ENCODE results near the gene HNRNPA1. TPM values are rescaled to one million over a fixed set of nuclear protein-coding genes. Genes with fewer than 3 reads are reported as not detected.
"Not testable (repeated sequence)": the region's sequence is repeated elsewhere in the genome, so short reads cannot be mapped to it uniquely, and the experiment has no call there.

The HNRNPA1 gene
- total and polyA plus RNA-seq, 9 of the 15 experiments (the other 6 are each of a cell fraction or from before 2014, with no cell fraction given) = 1,166 to 2,703 (median 1,815) TPM

DNA sequence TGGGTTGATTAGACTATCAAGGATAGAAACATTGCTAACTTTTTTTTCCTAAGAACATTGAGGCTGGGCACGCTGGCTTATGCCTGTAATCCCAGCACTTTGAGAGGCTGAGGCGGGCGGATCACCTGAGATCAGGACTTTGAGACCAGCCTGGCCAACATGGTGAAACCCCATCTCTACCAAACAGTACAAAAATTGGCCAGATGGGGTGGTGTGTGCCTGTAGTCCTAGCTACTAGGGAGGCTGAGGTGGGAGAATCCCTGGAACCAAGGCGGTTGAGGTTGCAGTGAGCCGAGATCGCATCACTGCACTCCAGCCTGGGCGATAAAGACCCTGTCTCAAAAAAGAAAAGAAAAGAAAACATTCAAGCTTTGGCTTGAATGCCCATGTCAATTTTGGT lies 31.8 kb downstream of the HNRNPA1 start:
- H3K79me2 ChIP-seq (ENCODE audit: control insufficient read depth, insufficient read depth, low read length); CTCF ChIA-PET (ENCODE audit: low intra/inter-chr PET ratio); H3K36me3 ChIP-seq (ENCODE audit: control insufficient read depth, insufficient read depth, low read length); FAIRE-seq; BruUV-seq (replicated peaks); H3K27ac ChIP-seq (ENCODE audit: extremely low read depth, low read depth, low read length); H3K4me3 ChIP-seq; in situ Hi-C loops (cut with MboI); H3K9me3 ChIP-seq (replicated peaks; ENCODE audit: control insufficient read depth, insufficient read depth, low read depth, low read length); H4K20me1 ChIP-seq (replicated peaks; ENCODE audit: control insufficient read depth, insufficient read depth, low read length); H3K9me1 ChIP-seq (ENCODE audit: control insufficient read depth, insufficient read depth, low read length); H3K4me2 ChIP-seq (ENCODE audit: insufficient read depth, low read length); DNase-seq (ENCODE audit: extremely low read depth in 1 of 4, low spot score in 3 of 4); H3K27me3 ChIP-seq (ENCODE audit: control insufficient read depth in 2 of 2, insufficient read depth in 2 of 2, low read length in 2 of 2); intact Hi-C loops (cut with micrococcal nuclease): not testable (repeated sequence)
- Histone ChIP-seq H2AFZ (ENCODE audit: low read depth, low read length) (peak overlapping the region; percentile 69; the same call in 1 of the 2 replicates), H3K4me1 (replicated peaks in 1 of 2; ENCODE audit: control insufficient read depth in 2 of 2, insufficient read depth in 2 of 2, low read length in 2 of 2) (peaks cover 14 to 21% of the 10 kb centered on the region in 2 experiments), H3K9ac (ENCODE audit: insufficient read depth in 1 of 2, low read depth in 2 of 2, low read length in 2 of 2) (peak overlapping the region in 1 of 2 experiments; percentile 38; a peak in 1 of 4 replicates)
- POLR2A ChIA-PET = interaction anchor here (0.8 to 1.1 kb wide), 2 partner anchors 12 to 33 kb away, joined by 3 to 4 read pairs; partner anchors contain the start of gene CBX5
- 73% methylated on average over 7 of the region's 7 CpGs for WGBS (ENCODE audit: insufficient coverage, low coverage, missing lambda C conversion rate)
- TF ChIP-seq, protein P1, sequence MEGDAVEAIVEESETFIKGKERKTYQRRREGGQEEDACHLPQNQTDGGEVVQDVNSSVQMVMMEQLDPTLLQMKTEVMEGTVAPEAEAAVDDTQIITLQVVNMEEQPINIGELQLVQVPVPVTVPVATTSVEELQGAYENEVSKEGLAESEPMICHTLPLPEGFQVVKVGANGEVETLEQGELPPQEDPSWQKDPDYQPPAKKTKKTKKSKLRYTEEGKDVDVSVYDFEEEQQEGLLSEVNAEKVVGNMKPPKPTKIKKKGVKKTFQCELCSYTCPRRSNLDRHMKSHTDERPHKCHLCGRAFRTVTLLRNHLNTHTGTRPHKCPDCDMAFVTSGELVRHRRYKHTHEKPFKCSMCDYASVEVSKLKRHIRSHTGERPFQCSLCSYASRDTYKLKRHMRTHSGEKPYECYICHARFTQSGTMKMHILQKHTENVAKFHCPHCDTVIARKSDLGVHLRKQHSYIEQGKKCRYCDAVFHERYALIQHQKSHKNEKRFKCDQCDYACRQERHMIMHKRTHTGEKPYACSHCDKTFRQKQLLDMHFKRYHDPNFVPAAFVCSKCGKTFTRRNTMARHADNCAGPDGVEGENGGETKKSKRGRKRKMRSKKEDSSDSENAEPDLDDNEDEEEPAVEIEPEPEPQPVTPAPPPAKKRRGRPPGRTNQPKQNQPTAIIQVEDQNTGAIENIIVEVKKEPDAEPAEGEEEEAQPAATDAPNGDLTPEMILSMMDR (IDR thresholded peaks at IDR 0.05 in 2 of 3, conservative IDR thresholded peaks at IDR 0.05 in 1 of 3; ENCODE audit: insufficient read depth in 2 of 3, low read depth in 1 of 3, low read length in 3 of 3) = 0 out of 6 replicates have a peak, but pooled peaks of 1 of the 3 experiments have one; percentile 1
- peak; percentile 67 for ATAC-seq

DNA sequence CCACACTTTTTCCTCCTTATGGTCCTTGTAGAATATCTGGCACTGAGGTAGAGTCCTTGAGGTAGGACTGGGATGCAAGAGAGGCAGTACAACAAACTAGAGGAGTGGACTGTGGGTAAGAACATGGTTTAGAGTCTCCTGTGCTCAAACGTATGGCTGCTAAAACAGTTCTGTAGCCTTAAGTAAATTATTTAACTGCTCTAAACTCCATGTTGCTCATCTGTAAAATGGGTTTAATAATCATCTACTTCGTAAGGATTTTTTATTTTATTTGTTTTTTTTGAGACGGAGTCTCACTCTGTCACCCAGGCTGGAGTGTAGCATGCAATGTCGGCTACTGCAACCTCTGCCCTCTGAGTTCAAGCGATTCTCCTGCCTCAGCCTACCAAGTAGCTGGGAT lies 40.8 kb downstream of the HNRNPA1 start:
- H3K4me2 ChIP-seq (ENCODE audit: insufficient read depth, low read length) = no peak overlapping the region
- in situ Hi-C loops (cut with MboI) (no loop called here), intact Hi-C loops (cut with micrococcal nuclease) (no loop called here)
- ChIA-PET CTCF (ENCODE audit: low intra/inter-chr PET ratio) (no interaction called here), POLR2A (interaction anchor here (0.5 to 6.7 kb wide), 7 partner anchors 10 to 36 kb away, joined by 3 to 47 read pairs (median 3); no protein-coding TSS in a partner anchor)
- H3K36me3 ChIP-seq (ENCODE audit: control insufficient read depth, insufficient read depth, low read length) = no peaks in the 10 kb centered on the region
- peaks cover 25% of the 10 kb centered on the region for H3K79me2 ChIP-seq (ENCODE audit: control insufficient read depth, insufficient read depth, low read length)
- no peaks in the 10 kb centered on the region for H3K9me3 ChIP-seq (replicated peaks; ENCODE audit: control insufficient read depth, insufficient read depth, low read depth, low read length)
- FAIRE-seq = no peak
- no peaks in the 10 kb centered on the region for H4K20me1 ChIP-seq (replicated peaks; ENCODE audit: control insufficient read depth, insufficient read depth, low read length)
- H3K4me3 ChIP-seq = no peak overlapping the region
- peaks cover 9 to 36% of the 10 kb centered on the region in 2 experiments; a peak in 4 of 5 replicates for H3K4me1 ChIP-seq (replicated peaks in 1 of 2; ENCODE audit: control insufficient read depth in 2 of 2, insufficient read depth in 2 of 2, low read length in 2 of 2)
- no peaks in the 10 kb centered on the region for H3K9me1 ChIP-seq (ENCODE audit: control insufficient read depth, insufficient read depth, low read length)
- DNase-seq (ENCODE audit: extremely low read depth in 1 of 4, low spot score in 3 of 4) = no peak
- no peak overlapping the region for H3K9ac ChIP-seq (ENCODE audit: insufficient read depth in 1 of 2, low read depth in 2 of 2, low read length in 2 of 2)
- ATAC-seq = no peak
- no peaks in the 10 kb centered on the region for H3K27me3 ChIP-seq (ENCODE audit: control insufficient read depth in 2 of 2, insufficient read depth in 2 of 2, low read length in 2 of 2)
- 81% methylated on average over 5 of the region's 5 CpGs for WGBS (ENCODE audit: insufficient coverage, low coverage, missing lambda C conversion rate)
- no TSS peak for BruUV-seq (replicated peaks)
- no peak overlapping the region; the same call in 2 of the 3 replicates for H3K27ac ChIP-seq (ENCODE audit: extremely low read depth, low read depth, low read length)
- peak overlapping the region; percentile 46; the same call in 1 of the 2 replicates for H2AFZ ChIP-seq (ENCODE audit: low read depth, low read length)
- TF ChIP-seq, protein P2, sequence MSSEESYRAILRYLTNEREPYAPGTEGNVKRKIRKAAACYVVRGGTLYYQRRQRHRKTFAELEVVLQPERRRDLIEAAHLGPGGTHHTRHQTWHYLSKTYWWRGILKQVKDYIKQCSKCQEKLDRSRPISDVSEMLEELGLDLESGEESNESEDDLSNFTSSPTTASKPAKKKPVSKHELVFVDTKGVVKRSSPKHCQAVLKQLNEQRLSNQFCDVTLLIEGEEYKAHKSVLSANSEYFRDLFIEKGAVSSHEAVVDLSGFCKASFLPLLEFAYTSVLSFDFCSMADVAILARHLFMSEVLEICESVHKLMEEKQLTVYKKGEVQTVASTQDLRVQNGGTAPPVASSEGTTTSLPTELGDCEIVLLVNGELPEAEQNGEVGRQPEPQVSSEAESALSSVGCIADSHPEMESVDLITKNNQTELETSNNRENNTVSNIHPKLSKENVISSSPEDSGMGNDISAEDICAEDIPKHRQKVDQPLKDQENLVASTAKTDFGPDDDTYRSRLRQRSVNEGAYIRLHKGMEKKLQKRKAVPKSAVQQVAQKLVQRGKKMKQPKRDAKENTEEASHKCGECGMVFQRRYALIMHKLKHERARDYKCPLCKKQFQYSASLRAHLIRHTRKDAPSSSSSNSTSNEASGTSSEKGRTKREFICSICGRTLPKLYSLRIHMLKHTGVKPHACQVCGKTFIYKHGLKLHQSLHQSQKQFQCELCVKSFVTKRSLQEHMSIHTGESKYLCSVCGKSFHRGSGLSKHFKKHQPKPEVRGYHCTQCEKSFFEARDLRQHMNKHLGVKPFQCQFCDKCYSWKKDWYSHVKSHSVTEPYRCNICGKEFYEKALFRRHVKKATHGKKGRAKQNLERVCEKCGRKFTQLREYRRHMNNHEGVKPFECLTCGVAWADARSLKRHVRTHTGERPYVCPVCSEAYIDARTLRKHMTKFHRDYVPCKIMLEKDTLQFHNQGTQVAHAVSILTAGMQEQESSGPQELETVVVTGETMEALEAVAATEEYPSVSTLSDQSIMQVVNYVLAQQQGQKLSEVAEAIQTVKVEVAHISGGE (CRISPR knock-in tag; IDR thresholded peaks at IDR 0.05) = no peak
- TF ChIP-seq SMARCA5 (IDR thresholded peaks at IDR 0.05) (0 out of 2 replicates have a peak, but pooled peaks have one; percentile 34), ZNF57 (CRISPR knock-in tag; IDR thresholded peaks at IDR 0.05) (no peak)
- TF ChIP-seq, protein P3, sequence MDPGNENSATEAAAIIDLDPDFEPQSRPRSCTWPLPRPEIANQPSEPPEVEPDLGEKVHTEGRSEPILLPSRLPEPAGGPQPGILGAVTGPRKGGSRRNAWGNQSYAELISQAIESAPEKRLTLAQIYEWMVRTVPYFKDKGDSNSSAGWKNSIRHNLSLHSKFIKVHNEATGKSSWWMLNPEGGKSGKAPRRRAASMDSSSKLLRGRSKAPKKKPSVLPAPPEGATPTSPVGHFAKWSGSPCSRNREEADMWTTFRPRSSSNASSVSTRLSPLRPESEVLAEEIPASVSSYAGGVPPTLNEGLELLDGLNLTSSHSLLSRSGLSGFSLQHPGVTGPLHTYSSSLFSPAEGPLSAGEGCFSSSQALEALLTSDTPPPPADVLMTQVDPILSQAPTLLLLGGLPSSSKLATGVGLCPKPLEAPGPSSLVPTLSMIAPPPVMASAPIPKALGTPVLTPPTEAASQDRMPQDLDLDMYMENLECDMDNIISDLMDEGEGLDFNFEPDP (CRISPR knock-in tag; IDR thresholded peaks at IDR 0.05) = no peak

All from K562 (cell line).